GM12874 (cell line): Measurements from ENCODE around the gene HSPA4L.

Experiments used
- TF ChIP-seq, protein P1 (sequence below): IDR thresholded peaks from 2 replicates; pipeline ENCODE4 v1.5.1; 2011; ENCODE audit warnings: low read depth, mild to moderate bottlenecking, control low read depth, low read length, moderate library complexity; ENCODE audit not compliant: insufficient read depth

The HSPA4L gene

DNA sequence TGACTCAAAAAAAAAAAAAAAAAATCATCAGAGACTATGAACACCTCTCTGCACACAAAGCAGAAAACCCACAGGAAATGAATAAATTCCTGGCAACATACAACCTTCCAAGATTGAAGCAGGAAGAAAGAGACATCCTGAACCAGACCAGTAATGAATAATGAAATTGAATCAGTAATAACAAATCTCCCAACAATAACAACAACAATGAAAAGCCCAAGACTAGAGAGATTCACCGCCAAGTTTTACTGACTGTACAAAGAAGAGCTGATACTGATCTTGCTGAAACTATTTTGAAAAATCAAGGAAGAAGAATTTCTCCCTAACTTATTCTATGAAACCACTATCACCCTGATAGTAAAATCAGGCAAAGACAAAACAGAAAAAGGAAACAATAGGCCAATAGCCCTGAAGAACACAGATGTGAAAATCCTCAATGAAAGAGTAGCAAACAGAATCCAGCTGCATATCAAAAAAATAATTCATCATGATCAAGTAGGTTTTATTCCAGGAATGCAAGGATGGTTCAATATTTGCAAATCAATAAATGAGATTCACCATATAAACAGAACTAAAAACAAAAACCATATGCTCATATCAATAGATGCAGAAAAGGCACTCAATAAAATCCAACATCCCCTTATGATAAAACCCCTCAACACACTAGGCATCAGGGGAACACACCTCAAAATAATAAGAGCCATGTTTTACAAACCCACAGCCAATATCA, 67.5 kb downstream of the HSPA4L start:
- TF ChIP-seq, protein P1, sequence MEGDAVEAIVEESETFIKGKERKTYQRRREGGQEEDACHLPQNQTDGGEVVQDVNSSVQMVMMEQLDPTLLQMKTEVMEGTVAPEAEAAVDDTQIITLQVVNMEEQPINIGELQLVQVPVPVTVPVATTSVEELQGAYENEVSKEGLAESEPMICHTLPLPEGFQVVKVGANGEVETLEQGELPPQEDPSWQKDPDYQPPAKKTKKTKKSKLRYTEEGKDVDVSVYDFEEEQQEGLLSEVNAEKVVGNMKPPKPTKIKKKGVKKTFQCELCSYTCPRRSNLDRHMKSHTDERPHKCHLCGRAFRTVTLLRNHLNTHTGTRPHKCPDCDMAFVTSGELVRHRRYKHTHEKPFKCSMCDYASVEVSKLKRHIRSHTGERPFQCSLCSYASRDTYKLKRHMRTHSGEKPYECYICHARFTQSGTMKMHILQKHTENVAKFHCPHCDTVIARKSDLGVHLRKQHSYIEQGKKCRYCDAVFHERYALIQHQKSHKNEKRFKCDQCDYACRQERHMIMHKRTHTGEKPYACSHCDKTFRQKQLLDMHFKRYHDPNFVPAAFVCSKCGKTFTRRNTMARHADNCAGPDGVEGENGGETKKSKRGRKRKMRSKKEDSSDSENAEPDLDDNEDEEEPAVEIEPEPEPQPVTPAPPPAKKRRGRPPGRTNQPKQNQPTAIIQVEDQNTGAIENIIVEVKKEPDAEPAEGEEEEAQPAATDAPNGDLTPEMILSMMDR: no peak

DNA sequence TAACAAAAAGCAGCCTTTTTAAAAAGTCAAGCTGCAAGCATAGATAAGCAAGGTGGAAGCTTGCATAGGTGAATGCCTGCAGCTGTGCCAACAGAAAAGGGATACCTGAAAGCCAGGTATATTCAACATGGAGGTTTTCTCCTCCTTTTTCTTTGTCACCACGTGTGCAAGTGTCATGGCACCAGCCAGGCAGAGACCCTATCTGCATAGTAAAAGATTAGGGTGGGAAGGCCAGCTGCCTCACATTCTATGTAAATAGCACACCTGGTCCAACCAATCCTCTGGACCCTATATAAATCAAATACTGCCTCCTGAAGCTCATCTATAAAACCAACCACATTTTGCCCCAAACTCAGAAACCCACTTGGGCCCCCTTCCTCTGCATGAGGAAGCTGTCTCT, 70.5 kb downstream of the HSPA4L start:
- TF ChIP-seq, protein P1: no peak

DNA sequence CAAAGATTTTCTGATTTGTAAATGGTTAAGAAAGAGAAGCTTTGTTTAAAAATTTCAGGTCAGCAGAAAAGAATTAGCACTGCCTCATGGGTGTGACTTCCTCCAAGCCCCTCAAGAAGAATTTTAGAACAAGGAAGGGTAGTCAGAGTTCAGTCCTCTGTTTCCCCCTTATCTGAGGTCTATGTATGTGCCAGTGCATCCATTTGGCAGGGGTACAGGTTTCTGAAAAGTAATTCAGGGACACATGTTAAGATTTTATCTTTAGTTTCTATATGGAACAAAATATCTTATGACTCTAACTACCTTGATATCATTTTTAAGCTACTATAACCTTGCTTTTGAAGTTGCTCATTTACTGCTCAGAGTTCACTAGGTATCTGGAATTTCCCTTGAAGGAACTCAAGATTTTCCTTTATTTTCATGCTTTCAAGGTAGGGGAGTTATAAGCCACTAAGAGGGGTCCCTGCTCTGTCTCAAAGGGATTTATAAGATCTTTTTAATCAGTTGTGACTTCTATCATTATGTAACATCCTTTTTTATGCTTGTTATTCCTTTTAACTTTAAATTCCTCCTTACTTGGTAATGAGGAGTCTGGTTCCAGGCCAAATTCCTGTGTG, 74.2 kb downstream of the HSPA4L start:
- TF ChIP-seq, protein P1: no peak

DNA sequence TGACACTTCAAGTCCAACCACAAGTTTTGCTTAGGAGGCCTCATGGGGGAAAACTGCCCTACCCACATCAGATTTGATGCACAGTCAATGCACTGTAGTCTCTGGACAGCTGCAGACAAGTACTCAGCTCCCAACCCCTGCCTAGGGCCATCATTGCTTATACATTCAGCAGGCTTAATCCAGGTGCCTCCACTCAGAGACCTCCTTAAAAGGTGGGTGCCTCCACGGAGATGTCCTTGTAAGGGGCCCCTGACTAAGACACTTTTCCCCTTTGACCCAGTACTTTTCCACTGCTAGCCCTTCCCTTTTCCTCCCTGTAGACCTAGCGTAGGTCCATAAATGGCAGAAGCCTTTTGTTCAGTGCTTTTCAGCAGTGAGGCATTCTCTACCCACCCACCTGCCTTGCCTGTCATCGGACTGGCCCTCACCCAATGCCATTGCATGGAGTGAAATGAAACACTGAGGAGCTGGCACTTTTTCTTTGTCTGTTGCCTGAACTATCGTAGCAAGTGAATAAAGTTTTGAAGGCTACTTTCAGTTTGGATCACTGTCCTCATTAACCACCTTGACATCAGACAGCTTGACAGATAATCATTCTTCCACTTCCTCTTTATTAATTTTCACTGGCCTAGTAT, 74.8 kb downstream of the HSPA4L start:
- TF ChIP-seq, protein P1: no peak

DNA sequence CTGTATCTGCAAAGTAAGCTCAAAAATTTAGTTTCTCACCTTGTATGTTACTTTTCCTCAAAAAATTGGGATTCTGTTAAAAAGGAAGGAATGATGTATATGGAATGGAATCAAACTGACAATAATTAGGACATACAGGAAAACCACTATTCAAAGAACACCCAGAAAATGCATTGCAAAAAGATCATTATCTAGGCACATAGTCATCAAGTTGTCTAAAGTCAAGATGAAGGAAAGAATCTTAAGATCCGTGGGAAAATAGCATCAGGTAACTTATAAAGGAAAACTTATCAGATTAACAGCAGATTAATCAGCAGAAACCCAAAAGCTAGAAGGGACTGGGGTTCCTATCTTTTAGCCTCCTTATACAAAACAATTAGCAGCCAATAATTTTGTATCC, 75.5 kb downstream of the HSPA4L start:
- TF ChIP-seq, protein P1: no peak

DNA sequence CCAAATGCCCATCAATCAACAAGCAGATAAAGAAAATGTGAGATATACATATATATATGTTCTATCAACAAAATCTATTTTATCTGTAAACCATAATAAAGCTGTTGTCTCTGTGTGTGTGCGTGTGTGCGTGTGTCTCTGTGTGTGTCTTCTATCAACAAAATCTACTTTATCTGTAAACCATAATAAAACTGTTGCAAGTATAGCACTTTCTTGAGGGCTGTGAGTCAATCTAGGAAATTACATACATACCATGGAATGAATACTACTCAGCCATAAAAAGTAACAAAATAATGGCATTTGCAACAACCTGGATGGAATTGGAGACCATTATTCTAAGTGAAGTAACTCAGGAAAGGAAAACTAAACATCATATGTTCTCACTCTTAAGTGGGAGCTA, 86.1 kb downstream of the HSPA4L start:
- TF ChIP-seq, protein P1: no peak

DNA sequence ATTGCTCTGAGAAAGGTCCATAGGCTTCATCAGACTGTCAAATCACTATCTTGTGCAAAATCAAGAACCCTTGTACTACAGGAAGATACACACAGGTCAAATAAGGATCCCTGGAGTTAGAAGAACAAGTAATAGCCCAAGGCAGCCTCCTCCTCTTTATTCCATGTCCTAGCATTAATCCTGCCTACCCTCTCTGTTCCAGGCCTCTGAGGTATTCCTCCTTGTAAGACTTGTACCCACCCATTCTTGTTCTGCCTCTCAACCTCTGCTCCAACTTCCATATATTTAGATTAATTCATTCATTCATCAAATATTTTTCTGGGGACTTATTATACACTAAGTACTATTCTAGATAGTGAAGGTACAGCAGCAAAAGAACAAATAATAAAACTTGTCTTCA, 88.2 kb downstream of the HSPA4L start:
- TF ChIP-seq, protein P1: no peak
